Measurements from ENCODE around the gene TMTC1.
A peak's percentile ranks its signal among the peaks of the same experiment; 100 is the strongest.
"Not testable (repeated sequence)": the region's sequence is repeated elsewhere in the genome, so short reads cannot be mapped to it uniquely, and the experiment has no call there.

TMTC1 gene

DNA sequence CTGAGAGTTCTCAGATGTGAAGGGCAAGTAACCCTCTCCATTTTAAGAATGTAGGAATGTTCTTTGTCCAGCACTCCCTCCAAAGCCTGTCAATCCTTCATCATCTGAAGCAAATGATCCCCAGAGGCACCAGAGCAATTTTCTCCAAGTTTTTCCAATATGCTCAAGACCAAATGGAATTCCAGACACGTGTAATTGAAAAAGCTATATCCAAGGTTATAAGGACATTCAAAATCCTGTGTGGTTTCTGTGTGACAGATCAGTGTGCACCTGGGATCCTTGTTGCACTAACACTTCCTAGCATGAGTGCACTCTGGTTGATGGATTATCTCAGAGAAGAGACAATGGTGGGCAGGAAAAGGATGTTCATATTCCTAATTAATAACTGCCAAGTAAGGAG lies 220.7 kb downstream of the TMTC1 start:
- Histone ChIP-seq H3K36me3 (ENCODE audit: control insufficient read depth, insufficient read depth, low read length, severe bottlenecking) (no peaks in the 10 kb centered on the region), H3K27me3 (replicated peaks; ENCODE audit: control insufficient read depth, insufficient read depth, low read length) (no peaks in the 10 kb centered on the region), H3K4me3 (ENCODE audit: low read length) (no peak overlapping the region), H3K4me1 (ENCODE audit: control insufficient read depth, insufficient read depth, low read length) (peaks cover 31% of the 10 kb centered on the region), H3K9ac (ENCODE audit: low read length) (no peak overlapping the region), H3K9me3 (ENCODE audit: control insufficient read depth, low read length) (no peaks in the 10 kb centered on the region)
- DNase-seq (ENCODE audit: low read depth): no peak

DNA sequence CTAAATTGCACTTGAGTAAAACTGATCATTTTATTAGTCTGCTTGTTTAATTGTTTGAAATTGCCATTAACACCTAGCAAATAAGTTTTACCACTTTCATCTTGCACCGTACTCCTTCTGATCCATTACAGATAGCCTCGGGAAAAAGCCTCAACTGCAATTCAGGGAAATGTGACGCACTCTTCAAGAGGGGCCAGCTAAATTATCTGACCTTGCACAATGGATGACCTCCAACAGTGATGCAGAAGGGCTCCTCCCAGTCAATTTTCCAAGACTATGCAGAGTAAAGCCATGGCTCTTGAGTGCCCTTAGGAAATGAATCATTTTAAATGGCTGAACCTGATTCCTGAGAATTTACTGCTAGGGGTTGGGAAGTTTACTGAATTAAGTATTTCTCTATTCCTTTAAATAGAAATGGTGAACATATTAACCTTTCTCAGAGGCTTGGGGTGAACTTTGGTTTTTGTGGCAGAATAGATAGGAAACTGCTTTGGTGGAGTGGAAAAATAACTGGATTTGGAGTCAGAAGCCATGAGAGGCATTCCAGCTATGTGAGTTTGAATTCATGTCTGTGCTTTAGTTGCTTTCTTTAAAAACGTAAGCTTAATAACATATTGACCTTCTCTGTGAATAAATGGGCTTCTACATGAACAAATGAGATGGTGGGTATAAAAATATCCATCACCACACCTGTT lies 221.5 kb downstream of the TMTC1 start:
- no peaks in the 10 kb centered on the region for H3K36me3 ChIP-seq (ENCODE audit: control insufficient read depth, insufficient read depth, low read length, severe bottlenecking)
- peaks cover 31% of the 10 kb centered on the region for H3K4me1 ChIP-seq (ENCODE audit: control insufficient read depth, insufficient read depth, low read length)
- H3K4me3 ChIP-seq (ENCODE audit: low read length): peak overlapping the region; percentile 16
- H3K9me3 ChIP-seq (ENCODE audit: control insufficient read depth, low read length): no peaks in the 10 kb centered on the region
- H3K9ac ChIP-seq (ENCODE audit: low read length): peak overlapping the region; percentile 22
- no peaks in the 10 kb centered on the region for H3K27me3 ChIP-seq (replicated peaks; ENCODE audit: control insufficient read depth, insufficient read depth, low read length)
- no peak for DNase-seq (ENCODE audit: low read depth)

DNA sequence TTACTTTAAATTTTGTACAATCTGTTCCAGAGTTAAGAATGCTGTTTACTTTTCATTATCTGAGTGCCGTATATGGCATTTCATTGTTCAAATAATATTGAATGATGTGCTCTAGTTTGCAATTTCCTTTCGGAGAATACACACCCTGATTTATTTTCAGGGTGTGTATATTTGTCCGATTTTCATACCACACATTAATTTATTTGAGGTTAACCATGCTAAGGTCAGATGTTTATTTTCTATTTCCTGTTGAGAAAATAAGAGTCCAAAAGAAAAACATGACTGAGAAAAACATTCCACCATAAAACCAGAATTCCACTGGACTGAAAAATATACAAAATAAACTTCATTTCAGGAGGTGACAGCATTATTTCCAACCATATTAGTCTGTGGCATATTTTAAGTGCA lies 222.1 kb downstream of the TMTC1 start:
- Histone ChIP-seq H3K4me3 (ENCODE audit: low read length) (peak overlapping the region; percentile 16), H3K36me3 (ENCODE audit: control insufficient read depth, insufficient read depth, low read length, severe bottlenecking) (peaks cover 3% of the 10 kb centered on the region), H3K9me3 (ENCODE audit: control insufficient read depth, low read length) (no peaks in the 10 kb centered on the region), H3K4me1 (ENCODE audit: control insufficient read depth, insufficient read depth, low read length) (peaks cover 31% of the 10 kb centered on the region), H3K27me3 (replicated peaks; ENCODE audit: control insufficient read depth, insufficient read depth, low read length) (no peaks in the 10 kb centered on the region), H3K9ac (ENCODE audit: low read length) (peak overlapping the region; percentile 22)
- no peak for DNase-seq (ENCODE audit: low read depth)

DNA sequence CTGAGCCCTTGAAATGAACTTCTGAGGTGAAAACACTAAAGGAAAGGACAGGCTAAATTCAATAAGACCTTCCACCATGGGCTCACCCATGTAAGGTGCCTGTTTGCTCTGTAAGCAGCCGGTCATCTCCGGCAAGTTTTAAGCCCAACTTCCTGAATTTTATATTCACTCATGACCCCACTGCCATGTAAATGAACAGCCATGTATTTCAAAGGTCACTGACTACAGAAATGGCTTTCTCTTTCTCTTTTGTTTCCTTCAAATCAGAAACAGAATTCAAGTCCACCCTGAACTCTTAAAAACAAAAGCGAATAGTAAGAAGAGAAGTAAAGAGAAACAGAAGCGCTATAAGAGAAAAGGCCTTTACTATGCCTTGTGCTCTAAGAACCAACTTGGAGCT lies 224.5 kb downstream of the TMTC1 start:
- Histone ChIP-seq H3K9me3 (ENCODE audit: control insufficient read depth, low read length) (no peaks in the 10 kb centered on the region), H3K36me3 (ENCODE audit: control insufficient read depth, insufficient read depth, low read length, severe bottlenecking) (peaks cover 7% of the 10 kb centered on the region), H3K9ac (ENCODE audit: low read length) (no peak overlapping the region), H3K4me3 (ENCODE audit: low read length) (peak overlapping the region; percentile 11), H3K27me3 (replicated peaks; ENCODE audit: control insufficient read depth, insufficient read depth, low read length) (no peaks in the 10 kb centered on the region), H3K4me1 (ENCODE audit: control insufficient read depth, insufficient read depth, low read length) (peaks cover 31% of the 10 kb centered on the region)
- no peak for DNase-seq (ENCODE audit: low read depth)

DNA sequence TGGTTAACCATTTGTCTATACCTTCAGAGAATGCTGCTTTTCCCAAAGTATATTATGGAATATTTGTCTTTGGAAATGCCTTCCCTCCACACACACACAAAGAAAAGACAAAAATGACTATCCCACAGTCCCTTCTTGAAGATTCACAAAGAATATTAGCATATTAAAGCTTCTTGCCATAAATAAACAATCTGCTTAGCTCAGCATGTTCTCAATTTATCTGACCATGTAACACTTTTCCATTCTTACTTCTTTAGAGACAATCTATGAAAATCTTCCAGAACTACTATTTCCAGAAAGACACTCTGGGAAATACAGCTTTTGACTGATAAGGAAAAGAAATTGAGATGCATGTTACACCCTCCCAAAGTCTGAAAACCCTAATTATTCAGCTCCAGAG lies 227.4 kb downstream of the TMTC1 start:
- Histone ChIP-seq H3K9ac (ENCODE audit: low read length) (no peak overlapping the region), H3K9me3 (ENCODE audit: control insufficient read depth, low read length) (no peaks in the 10 kb centered on the region), H3K4me1 (ENCODE audit: control insufficient read depth, insufficient read depth, low read length) (peaks cover 19% of the 10 kb centered on the region), H3K27me3 (replicated peaks; ENCODE audit: control insufficient read depth, insufficient read depth, low read length) (no peaks in the 10 kb centered on the region), H3K36me3 (ENCODE audit: control insufficient read depth, insufficient read depth, low read length, severe bottlenecking) (peaks cover 7% of the 10 kb centered on the region), H3K4me3 (ENCODE audit: low read length) (no peak overlapping the region)
- no peak for DNase-seq (ENCODE audit: low read depth)

DNA sequence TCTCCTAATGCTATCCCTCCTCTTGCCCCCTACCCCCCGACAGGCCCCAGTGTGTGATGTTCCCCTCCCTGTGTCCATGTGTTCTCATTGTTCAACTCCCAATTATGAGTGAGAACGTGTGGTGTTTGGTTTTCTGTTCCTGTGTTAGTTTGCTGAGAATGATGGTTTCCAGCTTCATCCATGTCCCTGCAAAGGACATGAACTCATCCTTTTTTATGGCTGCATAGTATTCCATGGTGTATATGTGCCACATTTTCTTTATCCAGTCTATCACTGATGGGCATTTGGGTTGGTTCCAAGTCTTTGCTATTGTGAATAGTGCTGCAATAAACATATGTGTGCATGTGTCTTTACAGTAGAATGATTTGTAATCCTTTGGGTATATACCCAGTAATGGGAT lies 228.3 kb downstream of the TMTC1 start:
- not testable (repeated sequence) for H3K9me3 ChIP-seq (ENCODE audit: control insufficient read depth, low read length); H3K36me3 ChIP-seq (ENCODE audit: control insufficient read depth, insufficient read depth, low read length, severe bottlenecking); DNase-seq (ENCODE audit: low read depth); H3K4me3 ChIP-seq (ENCODE audit: low read length); H3K27me3 ChIP-seq (replicated peaks; ENCODE audit: control insufficient read depth, insufficient read depth, low read length); H3K9ac ChIP-seq (ENCODE audit: low read length)
- H3K4me1 ChIP-seq (ENCODE audit: control insufficient read depth, insufficient read depth, low read length): peaks cover 15% of the 10 kb centered on the region

DNA sequence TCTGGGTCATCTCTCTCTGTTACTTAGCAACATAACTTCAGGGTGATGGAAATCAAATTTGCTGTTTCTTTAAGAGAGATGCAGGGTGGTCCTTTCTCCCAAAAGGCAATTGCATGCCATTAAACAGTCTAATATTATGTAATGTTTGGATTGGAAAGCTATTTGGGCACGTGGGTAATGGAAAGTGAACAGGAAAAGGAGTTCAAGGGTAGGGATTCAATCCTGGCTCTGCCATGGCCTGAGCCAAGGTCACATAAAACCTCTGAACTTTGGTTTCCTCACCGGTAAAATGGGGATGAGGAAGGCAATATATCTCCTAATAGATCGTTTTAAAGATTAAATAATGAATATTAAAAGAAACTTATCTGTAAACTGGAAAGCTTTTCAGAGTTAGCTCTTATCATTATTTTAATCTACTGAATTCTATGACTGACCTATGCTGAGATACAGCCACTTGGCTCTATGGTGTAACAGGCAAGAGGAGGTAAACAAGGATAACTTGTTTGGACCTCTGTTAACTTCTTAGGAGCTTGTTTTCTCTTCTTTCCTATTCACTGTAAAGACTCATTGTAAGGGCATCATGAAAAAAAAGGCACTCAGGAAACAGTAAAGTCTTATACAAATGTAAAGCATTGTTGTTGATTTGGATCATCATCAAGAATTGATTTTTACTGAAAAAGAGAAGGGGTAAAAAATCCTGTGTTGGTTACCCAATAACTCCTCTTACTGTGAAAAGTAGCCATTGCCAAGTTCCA lies 230.6 kb downstream of the TMTC1 start:
- Histone ChIP-seq H3K27me3 (replicated peaks; ENCODE audit: control insufficient read depth, insufficient read depth, low read length) (no peaks in the 10 kb centered on the region), H3K9ac (ENCODE audit: low read length) (no peak overlapping the region), H3K9me3 (ENCODE audit: control insufficient read depth, low read length) (no peaks in the 10 kb centered on the region)

DNA sequence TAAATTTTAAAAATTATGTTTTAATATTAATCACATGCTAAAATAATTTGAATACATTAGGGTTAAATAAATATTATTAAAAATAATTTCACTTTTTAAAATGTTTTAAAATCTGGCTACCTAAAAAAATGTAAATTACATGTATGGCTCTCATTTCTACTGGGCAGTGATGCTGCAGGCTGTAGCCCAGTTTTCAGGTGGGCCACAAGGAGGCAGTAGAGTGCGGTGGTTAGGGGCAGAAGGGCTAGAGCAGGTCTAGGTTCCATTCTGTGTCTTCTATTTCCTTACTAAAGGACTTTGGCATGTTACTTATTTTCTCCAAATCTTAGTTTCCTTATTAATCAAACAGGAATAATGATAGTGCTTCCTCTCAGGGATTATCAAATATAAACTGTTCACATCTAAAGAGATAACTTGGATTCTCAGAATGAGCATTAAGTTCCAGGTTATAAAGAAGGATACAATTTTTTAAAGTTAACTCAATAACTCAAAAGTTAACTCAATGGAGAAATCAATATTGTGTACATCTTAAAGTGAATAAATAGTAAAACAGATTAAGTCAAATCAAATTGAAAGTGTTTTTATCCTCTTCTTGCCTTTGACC lies 231.3 kb downstream of the TMTC1 start:
- peaks cover 7% of the 10 kb centered on the region for H3K36me3 ChIP-seq (ENCODE audit: control insufficient read depth, insufficient read depth, low read length, severe bottlenecking)
- no peaks in the 10 kb centered on the region for H3K27me3 ChIP-seq (replicated peaks; ENCODE audit: control insufficient read depth, insufficient read depth, low read length)
- no peaks in the 10 kb centered on the region for H3K9me3 ChIP-seq (ENCODE audit: control insufficient read depth, low read length)
- H3K4me1 ChIP-seq (ENCODE audit: control insufficient read depth, insufficient read depth, low read length): peaks cover 12% of the 10 kb centered on the region
- no peak overlapping the region for H3K4me3 ChIP-seq (ENCODE audit: low read length)
- no peak overlapping the region for H3K9ac ChIP-seq (ENCODE audit: low read length)
- peak; percentile 75 for DNase-seq (ENCODE audit: low read depth)

More for the DNA sequence above, 230.6 kb downstream of the TMTC1 start:
- Histone ChIP-seq H3K36me3 (ENCODE audit: control insufficient read depth, insufficient read depth, low read length, severe bottlenecking) (peaks cover 7% of the 10 kb centered on the region), H3K4me3 (ENCODE audit: low read length) (no peak overlapping the region), H3K4me1 (ENCODE audit: control insufficient read depth, insufficient read depth, low read length) (peaks cover 7% of the 10 kb centered on the region)
- DNase-seq (ENCODE audit: low read depth): no peak

DNA sequence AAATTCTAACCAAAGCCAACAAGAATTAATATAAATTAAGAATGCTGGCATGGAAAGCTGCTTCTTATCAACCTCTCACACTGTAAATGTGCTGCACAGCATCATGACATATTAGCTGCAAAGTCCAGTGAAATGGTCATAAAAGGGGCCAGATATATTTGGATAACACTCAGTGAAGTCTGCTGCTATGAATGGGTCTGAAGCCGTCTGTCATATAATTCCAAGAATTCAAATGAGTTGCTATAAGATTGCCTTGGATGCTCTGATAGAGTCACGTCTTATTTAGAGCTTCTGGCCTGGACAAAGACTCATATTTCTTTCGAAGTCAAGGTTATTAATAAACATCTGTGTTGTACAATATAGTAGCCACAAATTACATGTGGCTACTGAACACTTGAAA lies 231.9 kb downstream of the TMTC1 start:
- Histone ChIP-seq H3K4me3 (ENCODE audit: low read length) (no peak overlapping the region), H3K27me3 (replicated peaks; ENCODE audit: control insufficient read depth, insufficient read depth, low read length) (no peaks in the 10 kb centered on the region), H3K9ac (ENCODE audit: low read length) (no peak overlapping the region), H3K36me3 (ENCODE audit: control insufficient read depth, insufficient read depth, low read length, severe bottlenecking) (peaks cover 5% of the 10 kb centered on the region), H3K4me1 (ENCODE audit: control insufficient read depth, insufficient read depth, low read length) (peaks cover 18% of the 10 kb centered on the region), H3K9me3 (ENCODE audit: control insufficient read depth, low read length) (no peaks in the 10 kb centered on the region)
- DNase-seq (ENCODE audit: low read depth): no peak

DNA sequence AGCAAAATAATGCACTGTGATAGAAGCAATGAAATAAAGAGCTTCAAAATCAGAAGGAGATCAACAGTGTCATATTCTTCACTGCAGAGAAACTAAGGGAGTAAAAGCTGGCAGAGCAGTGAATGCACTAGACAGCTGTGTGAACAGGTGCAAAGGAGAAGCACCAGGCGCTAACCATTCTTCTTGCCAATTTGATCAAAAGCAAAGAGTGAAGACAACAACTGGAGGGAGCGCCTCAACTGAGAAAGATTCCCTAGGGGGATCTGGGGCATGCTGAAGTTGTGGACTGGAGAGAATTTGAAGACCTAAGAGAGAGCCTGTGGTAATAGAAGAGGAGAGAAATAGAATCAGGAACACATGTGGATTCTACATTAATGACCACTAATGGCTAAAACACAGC lies 235.9 kb downstream of the TMTC1 start:
- H3K4me1 ChIP-seq (ENCODE audit: control insufficient read depth, insufficient read depth, low read length): peaks cover 29% of the 10 kb centered on the region
- H3K9ac ChIP-seq (ENCODE audit: low read length): no peak overlapping the region
- H3K36me3 ChIP-seq (ENCODE audit: control insufficient read depth, insufficient read depth, low read length, severe bottlenecking): no peaks in the 10 kb centered on the region
- H3K4me3 ChIP-seq (ENCODE audit: low read length): peak overlapping the region; percentile 14
- H3K9me3 ChIP-seq (ENCODE audit: control insufficient read depth, low read length): no peaks in the 10 kb centered on the region
- H3K27me3 ChIP-seq (replicated peaks; ENCODE audit: control insufficient read depth, insufficient read depth, low read length): no peaks in the 10 kb centered on the region
- no peak for DNase-seq (ENCODE audit: low read depth)

DNA sequence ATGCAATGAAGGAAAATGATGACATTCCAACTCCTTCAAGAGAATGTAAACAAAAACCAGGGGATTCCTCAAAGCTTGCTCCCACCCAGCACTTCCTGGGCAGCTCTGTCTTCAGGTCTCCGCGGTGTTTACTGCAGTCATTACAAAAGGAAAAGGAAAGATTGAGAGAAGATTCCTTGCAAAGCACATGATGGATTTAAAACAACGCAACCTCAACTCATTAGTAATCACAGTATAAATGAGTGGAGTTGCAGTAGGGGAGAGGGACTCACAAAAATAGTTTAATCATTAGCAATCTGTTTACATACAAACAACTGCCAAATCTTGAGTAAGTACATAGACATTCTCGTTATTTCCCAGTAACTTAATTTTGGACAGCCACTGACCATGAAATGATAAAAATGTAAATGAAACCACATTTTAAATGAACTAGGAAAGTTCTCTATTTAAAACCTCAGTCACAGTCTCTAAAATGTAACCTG lies 236.6 kb downstream of the TMTC1 start:
- no peaks in the 10 kb centered on the region for H3K9me3 ChIP-seq (ENCODE audit: control insufficient read depth, low read length)
- DNase-seq (ENCODE audit: low read depth): peak; percentile 62
- H3K27me3 ChIP-seq (replicated peaks; ENCODE audit: control insufficient read depth, insufficient read depth, low read length): no peaks in the 10 kb centered on the region
- peak overlapping the region; percentile 21 for H3K9ac ChIP-seq (ENCODE audit: low read length)
- no peaks in the 10 kb centered on the region for H3K36me3 ChIP-seq (ENCODE audit: control insufficient read depth, insufficient read depth, low read length, severe bottlenecking)
- peaks cover 29% of the 10 kb centered on the region for H3K4me1 ChIP-seq (ENCODE audit: control insufficient read depth, insufficient read depth, low read length)
- peak overlapping the region; percentile 14 for H3K4me3 ChIP-seq (ENCODE audit: low read length)
